ENCODE results near the gene ADH6. TPM values are rescaled to one million over a fixed set of nuclear protein-coding genes. Genes with fewer than 3 reads are reported as not detected.

ADH6 gene
- total and polyA plus RNA-seq, 3 donors from 2014 or later, result 0.16 to 0.62 (median 0.42) TPM

DNA sequence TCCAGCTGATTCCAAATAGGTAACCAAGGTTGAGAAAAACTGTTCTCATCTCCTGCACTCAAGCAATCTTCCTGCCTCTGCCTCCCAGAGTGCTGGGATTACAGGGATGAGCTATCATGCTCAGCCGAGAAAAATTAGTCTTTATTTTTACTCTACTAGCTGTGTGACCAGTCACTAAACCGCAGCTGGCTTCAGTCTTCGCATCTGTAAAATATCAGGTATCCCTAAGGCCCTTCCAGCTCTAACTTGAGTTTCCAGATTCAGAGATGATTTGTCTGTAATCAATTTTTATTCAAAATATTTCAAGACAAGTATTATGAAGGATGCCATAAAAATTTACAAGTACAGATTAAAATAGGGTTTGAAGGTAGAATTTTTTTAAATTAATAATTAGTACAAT lies 3.5 kb downstream of the ADH6 start:
- H3K4me1 ChIP-seq, result no peaks in the 10 kb centered on the region
- intact Hi-C loops (cut with DNase I; ENCODE audit: low total_unique reads), result no loop called here
- WGBS, 2 donors, result 83 to 90% methylated on average over 3 of the region's 3 CpGs
- no peak for DNase-seq
- no peak overlapping the region for H3K27ac ChIP-seq
- TF ChIP-seq, protein P1, sequence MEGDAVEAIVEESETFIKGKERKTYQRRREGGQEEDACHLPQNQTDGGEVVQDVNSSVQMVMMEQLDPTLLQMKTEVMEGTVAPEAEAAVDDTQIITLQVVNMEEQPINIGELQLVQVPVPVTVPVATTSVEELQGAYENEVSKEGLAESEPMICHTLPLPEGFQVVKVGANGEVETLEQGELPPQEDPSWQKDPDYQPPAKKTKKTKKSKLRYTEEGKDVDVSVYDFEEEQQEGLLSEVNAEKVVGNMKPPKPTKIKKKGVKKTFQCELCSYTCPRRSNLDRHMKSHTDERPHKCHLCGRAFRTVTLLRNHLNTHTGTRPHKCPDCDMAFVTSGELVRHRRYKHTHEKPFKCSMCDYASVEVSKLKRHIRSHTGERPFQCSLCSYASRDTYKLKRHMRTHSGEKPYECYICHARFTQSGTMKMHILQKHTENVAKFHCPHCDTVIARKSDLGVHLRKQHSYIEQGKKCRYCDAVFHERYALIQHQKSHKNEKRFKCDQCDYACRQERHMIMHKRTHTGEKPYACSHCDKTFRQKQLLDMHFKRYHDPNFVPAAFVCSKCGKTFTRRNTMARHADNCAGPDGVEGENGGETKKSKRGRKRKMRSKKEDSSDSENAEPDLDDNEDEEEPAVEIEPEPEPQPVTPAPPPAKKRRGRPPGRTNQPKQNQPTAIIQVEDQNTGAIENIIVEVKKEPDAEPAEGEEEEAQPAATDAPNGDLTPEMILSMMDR (IDR thresholded peaks at IDR 0.05), result no peak
- TF ChIP-seq POLR2A (IDR thresholded peaks at IDR 0.05), result no peak
- H3K27me3 ChIP-seq, result no peaks in the 10 kb centered on the region
- H3K4me3 ChIP-seq, result no peak overlapping the region
- H3K9me3 ChIP-seq, result no peaks in the 10 kb centered on the region
- no peaks in the 10 kb centered on the region for H3K36me3 ChIP-seq (ENCODE audit: low read depth, missing control alignments)

DNA sequence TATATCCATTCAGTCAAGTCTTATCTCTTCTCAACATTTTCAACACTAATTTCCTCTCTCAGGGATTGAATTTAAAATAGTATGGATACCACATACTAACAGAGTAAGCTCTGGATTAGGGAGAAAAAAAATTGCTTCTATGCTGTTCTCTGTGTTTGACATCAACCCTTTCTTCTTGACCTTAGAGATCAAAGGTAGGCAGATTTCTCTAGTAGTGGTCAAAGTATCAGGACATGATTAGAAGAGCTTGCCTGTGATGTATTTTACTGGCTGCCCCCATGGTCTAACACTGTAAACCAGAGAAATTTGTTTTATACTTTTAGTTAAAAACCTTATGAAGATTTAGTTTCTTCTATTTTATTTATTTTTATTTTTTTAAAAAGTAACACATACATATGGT lies 8.3 kb downstream of the ADH6 start:
- Histone ChIP-seq H3K4me1 (no peaks in the 10 kb centered on the region), H3K36me3 (ENCODE audit: low read depth, missing control alignments) (no peaks in the 10 kb centered on the region), H3K27ac (no peak overlapping the region), H3K4me3 (no peak overlapping the region), H3K27me3 (no peaks in the 10 kb centered on the region), H3K9me3 (no peaks in the 10 kb centered on the region)
- intact Hi-C loops (cut with DNase I; ENCODE audit: low total_unique reads), result no loop called here
- DNase-seq, result no peak
- TF ChIP-seq, protein P1 (IDR thresholded peaks at IDR 0.05), result no peak
- TF ChIP-seq POLR2A (IDR thresholded peaks at IDR 0.05), result no peak

DNA sequence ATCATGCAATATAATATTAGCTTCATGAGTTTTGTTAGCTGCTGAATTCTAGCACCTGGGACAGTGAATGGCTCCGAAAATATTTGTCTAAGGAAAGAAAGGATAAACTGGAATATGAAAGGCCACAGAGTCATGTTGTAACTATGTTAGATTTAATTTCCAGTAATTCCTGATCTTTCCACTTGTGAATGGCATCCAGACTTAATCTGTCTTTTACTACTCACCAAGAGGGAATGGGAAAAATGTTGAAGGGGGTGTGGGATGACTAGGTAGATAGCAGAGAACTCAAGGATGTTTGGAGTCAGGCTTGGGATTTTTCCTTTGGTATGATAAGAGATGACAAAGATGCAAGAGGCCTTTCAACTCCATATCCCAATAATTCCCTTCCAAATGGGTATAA lies 9.4 kb downstream of the ADH6 start:
- H3K36me3 ChIP-seq (ENCODE audit: low read depth, missing control alignments), result no peaks in the 10 kb centered on the region
- 84 to 97% methylated on average over 1 of the region's 1 CpG for WGBS, 2 donors
- H3K4me3 ChIP-seq, result no peak overlapping the region
- DNase-seq, result no peak
- no peaks in the 10 kb centered on the region for H3K9me3 ChIP-seq
- no peaks in the 10 kb centered on the region for H3K27me3 ChIP-seq
- TF ChIP-seq, protein P1 (IDR thresholded peaks at IDR 0.05), result no peak
- H3K4me1 ChIP-seq, result peaks cover 5% of the 10 kb centered on the region
- intact Hi-C loops (cut with DNase I; ENCODE audit: low total_unique reads), result loop anchor here (10.0 kb wide), 1 partner anchor 195 kb away; no protein-coding TSS in a partner anchor
- H3K27ac ChIP-seq, result no peak overlapping the region

DNA sequence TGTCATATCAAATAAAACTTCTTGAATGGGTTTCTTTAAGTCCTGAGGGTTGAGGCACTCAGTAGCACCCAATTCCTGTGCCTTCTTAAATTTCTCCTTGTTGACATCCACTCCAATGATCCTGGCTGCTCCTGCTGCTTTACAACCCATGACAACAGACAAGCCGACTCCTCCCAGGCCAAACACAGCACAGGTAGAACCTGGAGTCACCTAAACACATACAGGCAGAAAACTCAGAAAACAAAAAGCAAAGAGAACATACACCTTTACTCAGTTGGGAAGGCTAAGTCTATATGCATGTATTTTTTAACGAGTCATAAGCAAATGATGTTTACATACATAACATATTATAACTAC lies 10.3 kb downstream of the ADH6 start:
- DNase-seq, result no peak

More for the DNA sequence above, 10.3 kb downstream of the ADH6 start:
- no peak overlapping the region for H3K4me3 ChIP-seq
- no peak overlapping the region for H3K27ac ChIP-seq
- H3K36me3 ChIP-seq (ENCODE audit: low read depth, missing control alignments), result no peaks in the 10 kb centered on the region
- whole genome bisulfite sequencing, 2 donors, result 87 to 93% methylated on average over 2 of the region's 2 CpGs
- intact Hi-C loops (cut with DNase I; ENCODE audit: low total_unique reads), result loop anchor here (10.0 kb wide), 1 partner anchor 196 kb away; no protein-coding TSS in a partner anchor
- no peaks in the 10 kb centered on the region for H3K27me3 ChIP-seq
- H3K4me1 ChIP-seq, result peaks cover 5% of the 10 kb centered on the region
- no peak for TF ChIP-seq POLR2A (IDR thresholded peaks at IDR 0.05)
- TF ChIP-seq, protein P1 (IDR thresholded peaks at IDR 0.05), result no peak
- H3K9me3 ChIP-seq, result no peaks in the 10 kb centered on the region

Data from testis (tissue), 3 donors.